Measurements from ENCODE around the gene IGFL2.

IGFL2 gene

DNA sequence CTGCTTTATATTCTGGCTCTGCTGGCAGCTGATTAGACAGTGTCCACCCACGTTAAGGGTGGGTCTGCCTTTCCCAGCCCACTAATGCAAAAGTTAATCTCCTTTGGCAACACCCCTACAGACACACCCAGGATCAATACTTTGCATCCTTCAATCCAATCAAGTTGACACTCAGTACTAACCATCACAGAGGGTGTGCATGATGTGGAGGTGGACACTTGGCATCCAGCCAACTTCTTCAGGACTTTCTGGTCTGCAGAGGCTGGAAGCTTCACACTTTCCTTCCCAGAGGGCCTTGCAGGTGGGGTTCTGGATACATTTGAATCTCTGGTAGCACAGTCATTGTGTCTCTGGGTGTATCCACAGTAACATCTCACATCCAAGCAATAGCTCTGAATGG is 62.6 kb downstream of the IGFL2 start:
- no peak overlapping the region for H3K4me3 ChIP-seq (ENCODE audit: low read depth, low read length)
- DNase-seq (ENCODE audit: low read depth): no peak
- TF ChIP-seq, protein P1, sequence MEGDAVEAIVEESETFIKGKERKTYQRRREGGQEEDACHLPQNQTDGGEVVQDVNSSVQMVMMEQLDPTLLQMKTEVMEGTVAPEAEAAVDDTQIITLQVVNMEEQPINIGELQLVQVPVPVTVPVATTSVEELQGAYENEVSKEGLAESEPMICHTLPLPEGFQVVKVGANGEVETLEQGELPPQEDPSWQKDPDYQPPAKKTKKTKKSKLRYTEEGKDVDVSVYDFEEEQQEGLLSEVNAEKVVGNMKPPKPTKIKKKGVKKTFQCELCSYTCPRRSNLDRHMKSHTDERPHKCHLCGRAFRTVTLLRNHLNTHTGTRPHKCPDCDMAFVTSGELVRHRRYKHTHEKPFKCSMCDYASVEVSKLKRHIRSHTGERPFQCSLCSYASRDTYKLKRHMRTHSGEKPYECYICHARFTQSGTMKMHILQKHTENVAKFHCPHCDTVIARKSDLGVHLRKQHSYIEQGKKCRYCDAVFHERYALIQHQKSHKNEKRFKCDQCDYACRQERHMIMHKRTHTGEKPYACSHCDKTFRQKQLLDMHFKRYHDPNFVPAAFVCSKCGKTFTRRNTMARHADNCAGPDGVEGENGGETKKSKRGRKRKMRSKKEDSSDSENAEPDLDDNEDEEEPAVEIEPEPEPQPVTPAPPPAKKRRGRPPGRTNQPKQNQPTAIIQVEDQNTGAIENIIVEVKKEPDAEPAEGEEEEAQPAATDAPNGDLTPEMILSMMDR (IDR thresholded peaks at IDR 0.05; ENCODE audit: low read depth, low read length, missing control alignments): no peak

All from GM12864 (cell line).